GM12865 (cell line): ENCODE measurements around the gene ZNF804B.

Experiments used
- DNase-seq: peaks from one replicate; pipeline ENCODE4 v3.0.0; 2010; ENCODE audit warnings: low read depth
- H3K4me3 ChIP-seq: 2 replicates; pipeline ENCODE4 v1.5.1; 2011; ENCODE audit warnings: mild to moderate bottlenecking, low read depth, low read length, control low read depth
- CTCF ChIP-seq: IDR thresholded peaks from 2 replicates; pipeline ENCODE4 v1.5.1; 2011; ENCODE audit warnings: low read length, control low read depth, low read depth, inconsistent platforms; ENCODE audit not compliant: insufficient read depth; ENCODE audit errors: missing control alignments

The ZNF804B gene

DNA sequence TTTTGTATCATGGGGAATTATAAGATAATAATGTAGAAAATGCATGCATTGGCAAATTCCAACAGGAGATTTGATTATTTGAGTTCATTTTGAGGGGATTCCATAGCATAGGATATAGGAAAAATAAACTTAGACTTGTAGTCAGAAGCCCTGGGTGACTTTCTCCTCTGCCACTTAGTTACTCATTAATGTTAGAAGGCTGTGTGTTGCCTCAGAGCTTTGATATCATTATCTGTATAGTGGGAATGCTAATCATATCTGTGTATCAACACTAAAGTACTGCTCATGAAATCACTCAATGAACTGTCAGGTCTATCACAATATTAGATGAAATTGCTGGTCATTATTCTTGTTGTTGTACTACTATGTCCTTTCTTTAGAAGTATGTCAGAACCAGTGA, 59.1 kb downstream of the ZNF804B start:
- TF ChIP-seq CTCF = no peak
- no peak for DNase-seq
- H3K4me3 ChIP-seq = no peak overlapping the region

DNA sequence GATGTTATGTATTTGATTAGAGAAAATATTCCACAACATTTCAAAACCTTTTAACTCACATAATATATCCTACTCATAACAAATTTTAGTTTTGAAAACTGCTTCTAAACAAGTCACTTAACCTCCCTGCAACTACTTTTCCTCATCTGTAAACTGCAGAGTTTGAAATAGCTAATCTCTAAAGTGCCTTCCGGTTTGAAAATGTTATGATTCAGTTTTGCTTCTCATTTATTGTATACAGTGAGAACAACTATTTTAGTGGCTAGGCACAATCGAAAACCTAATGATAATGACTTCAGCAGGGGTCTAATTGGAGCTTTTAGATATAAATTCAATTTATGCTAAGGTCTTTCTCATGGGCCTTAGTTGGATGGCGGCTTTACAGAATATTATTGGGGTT, 66.7 kb downstream of the ZNF804B start:
- no peak for DNase-seq
- TF ChIP-seq CTCF = no peak
- H3K4me3 ChIP-seq = no peak overlapping the region

GRCh38 chr7:88835147-88835728, 75.7 kb downstream of the ZNF804B start:
- no peak overlapping the region for H3K4me3 ChIP-seq
- TF ChIP-seq CTCF = peak; percentile 49
- DNase-seq = peak; percentile 57

DNA sequence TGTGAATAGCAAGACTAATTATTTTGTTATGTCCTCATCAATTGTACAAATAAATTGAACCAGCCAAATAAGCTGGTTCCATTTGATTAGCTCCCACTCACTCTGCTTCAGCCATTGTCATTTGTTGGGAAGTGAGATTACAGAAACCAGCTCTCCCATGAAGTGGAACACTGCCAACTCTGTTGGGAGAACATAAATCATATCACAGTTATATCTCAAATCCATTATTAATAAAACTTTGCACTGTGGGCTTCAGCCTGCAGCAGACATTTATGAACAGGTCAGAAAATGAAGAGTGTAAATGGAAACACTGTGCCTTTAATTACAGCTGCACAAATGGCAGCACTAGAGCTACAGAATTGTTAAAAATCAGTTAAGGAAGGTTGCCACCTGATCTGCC, 82.7 kb downstream of the ZNF804B start:
- DNase-seq = no peak
- no peak for TF ChIP-seq CTCF
- no peak overlapping the region for H3K4me3 ChIP-seq

GRCh38 chr7:88845091-88845490, 85.6 kb downstream of the ZNF804B start:
- DNase-seq = no peak
- no peak overlapping the region for H3K4me3 ChIP-seq
- no peak for TF ChIP-seq CTCF

- DNase-seq = no peak
- TF ChIP-seq CTCF = no peak
- no peak overlapping the region for H3K4me3 ChIP-seq
These were observed 91.7 kb downstream of the ZNF804B start for GRCh38 chr7:88851220-88851619.

GRCh38 chr7:88859288-88859687, 99.8 kb downstream of the ZNF804B start:
- no peak for TF ChIP-seq CTCF
- no peak for DNase-seq
- H3K4me3 ChIP-seq = no peak overlapping the region
